Dermis blood vessel endothelial cell (primary cell): ENCODE results near the gene GSTM4. TPM values are rescaled to one million over a fixed set of nuclear protein-coding genes. Genes with fewer than 3 reads are reported as not detected.
A peak's percentile ranks its signal among the peaks of the same experiment; 100 is the strongest.
"Not testable (repeated sequence)": the region's sequence is repeated elsewhere in the genome, so short reads cannot be mapped to it uniquely, and the experiment has no call there.

Experiments
- DNase-seq: peaks from one replicate; pipeline ENCODE4 v3.0.0; 2010
- total RNA-seq: library from RNA; depleted of rRNA; stranded (reverse); fragments of >200 nt; gene quantifications from 2 replicates; pipeline ENCODE4 v1.2.3, GENCODE V29; 2014

The GSTM4 gene
- total RNA-seq, 1 donor from 2014 or later, result 1.5 TPM

- DNase-seq, result no peak
Observed at GRCh38 chr1:109639841-109640184, 16.1 kb upstream of the GSTM4 start.

GRCh38 chr1:109640285-109640865 is 15.5 kb upstream of the GSTM4 start:
- peak; percentile 86 for DNase-seq

- DNase-seq, result no peak
Observed at GRCh38 chr1:109641078-109641740, 14.7 kb upstream of the GSTM4 start.

GRCh38 chr1:109641861-109642260 is 14.0 kb upstream of the GSTM4 start:
- no peak for DNase-seq

- no peak for DNase-seq
Observed at GRCh38 chr1:109642626-109643025, 13.3 kb upstream of the GSTM4 start.

- DNase-seq, result peak; percentile 83
Observed at GRCh38 chr1:109643385-109644230, 12.3 kb upstream of the GSTM4 start.

- DNase-seq, result peak; percentile 37
Observed at GRCh38 chr1:109644670-109645069, 11.2 kb upstream of the GSTM4 start.

GRCh38 chr1:109649491-109649914 is 6.4 kb upstream of the GSTM4 start:
- peak; percentile 59 for DNase-seq

GRCh38 chr1:109650609-109651008 is 5.3 kb upstream of the GSTM4 start:
- no peak for DNase-seq

- no peak for DNase-seq
Observed at GRCh38 chr1:109652402-109652801, 3.5 kb upstream of the GSTM4 start.

- DNase-seq, result no peak
Observed at GRCh38 chr1:109653306-109653705, 2.6 kb upstream of the GSTM4 start.

GRCh38 chr1:109654519-109654918 is 1.4 kb upstream of the GSTM4 start:
- no peak for DNase-seq

- DNase-seq, result no peak
Observed at GRCh38 chr1:109657395-109657794, 1.5 kb downstream of the GSTM4 start.

- DNase-seq, result no peak
Observed at GRCh38 chr1:109657970-109658369, 2.1 kb downstream of the GSTM4 start.

GRCh38 chr1:109658533-109659042 is 2.7 kb downstream of the GSTM4 start:
- no peak for DNase-seq

GRCh38 chr1:109659145-109659544 is 3.2 kb downstream of the GSTM4 start:
- DNase-seq, result peak; percentile 33

GRCh38 chr1:109659997-109660690 is 4.2 kb downstream of the GSTM4 start:
- no peak for DNase-seq

GRCh38 chr1:109660691-109661026 is 4.8 kb downstream of the GSTM4 start:
- not testable (repeated sequence) for DNase-seq

GRCh38 chr1:109661391-109661790 is 5.5 kb downstream of the GSTM4 start:
- DNase-seq, result no peak

- DNase-seq, result no peak
Observed at GRCh38 chr1:109664671-109665070, 8.8 kb downstream of the GSTM4 start.

GRCh38 chr1:109667452-109668122 is 11.7 kb downstream of the GSTM4 start, which contains the start of gene GSTM2:
Gene GSTM2 (plus strand): TSS chr1:109668057. CDS start chr1:109668116, 59 bp downstream.
- DNase-seq, result peak; percentile 82

GRCh38 chr1:109668123-109668775 is 12.3 kb downstream of the GSTM4 start:
- no peak for DNase-seq
